ENCODE measurements around the gene FOSB. TPM values are rescaled to one million over a fixed set of nuclear protein-coding genes. Genes with fewer than 3 reads are reported as not detected.

The FOSB gene
- polyA plus RNA-seq, 4 donors = 0.89 to 82.1 (median 10.6) TPM

DNA sequence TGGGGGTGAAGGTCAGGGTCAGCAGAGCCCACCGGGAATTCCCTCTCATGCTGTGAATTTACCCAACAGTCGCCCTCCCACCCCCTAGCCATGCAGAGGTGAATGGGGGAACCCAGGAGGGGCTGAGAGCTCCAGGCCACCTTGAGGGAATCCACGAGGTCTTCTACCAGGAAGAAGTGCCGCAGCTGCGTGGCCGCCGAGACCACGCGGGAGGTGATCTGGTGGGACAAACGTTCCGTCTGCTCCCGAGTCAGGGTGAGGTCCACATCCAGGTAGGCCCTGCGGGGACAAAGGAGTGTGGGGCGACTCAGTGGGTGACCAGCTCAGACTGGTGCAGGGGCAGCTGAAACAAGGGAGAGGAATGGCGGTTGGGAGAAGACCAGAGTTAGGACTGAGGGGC is 20.9 kb downstream of the FOSB start:
- WGBS, 3 donors = 84 to 88% (median 84%) methylated on average over 15 of the region's 15 CpGs

DNA sequence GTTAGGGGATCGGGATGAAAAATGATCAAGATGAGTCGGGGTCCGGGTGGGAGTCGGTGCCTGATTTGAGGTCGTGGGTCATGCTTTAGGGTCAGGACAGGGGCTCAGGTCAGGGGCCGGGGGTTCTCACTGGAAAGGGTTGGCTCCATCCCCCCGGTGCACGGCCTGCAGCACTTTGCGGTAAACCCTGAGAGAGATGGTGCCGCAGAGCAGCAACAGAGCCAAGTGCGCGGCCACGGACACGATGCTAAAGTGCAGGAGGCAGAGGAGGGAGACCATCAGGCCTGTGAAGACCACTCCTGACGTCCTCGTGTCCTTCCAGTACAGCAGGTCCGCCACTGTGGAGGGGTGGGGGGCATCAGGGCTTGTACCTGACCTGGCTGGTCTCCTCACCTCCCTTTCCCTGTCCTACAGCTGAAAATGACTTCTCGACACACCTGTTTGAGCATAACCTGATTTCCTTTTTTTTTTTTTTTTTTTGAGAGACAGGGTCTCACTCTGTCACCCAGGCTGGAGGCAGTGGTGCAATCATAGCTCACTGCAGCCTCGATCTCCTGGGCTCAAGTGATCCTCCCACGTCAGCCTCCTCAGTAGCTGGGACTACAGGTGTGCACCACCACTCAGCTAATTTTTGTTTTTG is 21.5 kb downstream of the FOSB start:
- Histone ChIP-seq H3K9me3 (ENCODE audit: control insufficient read depth in 2 of 2, insufficient read depth in 1 of 2, low read depth in 1 of 2, low read length in 1 of 2) (no peaks in the 10 kb centered on the region), H3K36me3 (ENCODE audit: control insufficient read depth in 3 of 3, insufficient read depth in 2 of 3, low read depth in 1 of 3, low read length in 3 of 3) (peaks cover 0 to 4% (median 0%) of the 10 kb centered on the region in 3 donors), H3K27ac (ENCODE audit: low read depth in 1 of 3, low read length in 2 of 3) (no peak overlapping the region), H3K27me3 (ENCODE audit: control insufficient read depth in 3 of 3, insufficient read depth in 3 of 3, low read length in 3 of 3) (peaks cover 0 to 18% (median 0%) of the 10 kb centered on the region in 3 donors), H3K4me3 (ENCODE audit: low read depth in 1 of 3, low read length in 3 of 3) (no peak overlapping the region), H3K4me1 (ENCODE audit: control insufficient read depth in 3 of 3, insufficient read depth in 2 of 3, low read depth in 1 of 3, low read length in 2 of 3) (peaks cover 0 to 13% (median 0%) of the 10 kb centered on the region in 3 donors)
- WGBS, 3 donors = 75 to 89% (median 83%) methylated on average over 20 of the region's 20 CpGs
- no peak for FAIRE-seq
- DNase-seq = no peak

More for the DNA sequence above, 20.9 kb downstream of the FOSB start:
- H3K9me3 ChIP-seq (ENCODE audit: control insufficient read depth in 2 of 2, insufficient read depth in 1 of 2, low read depth in 1 of 2, low read length in 1 of 2) = no peaks in the 10 kb centered on the region
- peaks cover 0 to 4% (median 0%) of the 10 kb centered on the region in 3 donors for H3K36me3 ChIP-seq (ENCODE audit: control insufficient read depth in 3 of 3, insufficient read depth in 2 of 3, low read depth in 1 of 3, low read length in 3 of 3)
- H3K27ac ChIP-seq (ENCODE audit: low read depth in 1 of 3, low read length in 2 of 3) = no peak overlapping the region
- FAIRE-seq = no peak
- DNase-seq = no peak
- H3K27me3 ChIP-seq (ENCODE audit: control insufficient read depth in 3 of 3, insufficient read depth in 3 of 3, low read length in 3 of 3) = peaks cover 0 to 14% (median 0%) of the 10 kb centered on the region in 3 donors
- H3K4me3 ChIP-seq (ENCODE audit: low read depth in 1 of 3, low read length in 3 of 3) = no peak overlapping the region
- peaks cover 0 to 13% (median 0%) of the 10 kb centered on the region in 3 donors for H3K4me1 ChIP-seq (ENCODE audit: control insufficient read depth in 3 of 3, insufficient read depth in 2 of 3, low read depth in 1 of 3, low read length in 2 of 3)

DNA sequence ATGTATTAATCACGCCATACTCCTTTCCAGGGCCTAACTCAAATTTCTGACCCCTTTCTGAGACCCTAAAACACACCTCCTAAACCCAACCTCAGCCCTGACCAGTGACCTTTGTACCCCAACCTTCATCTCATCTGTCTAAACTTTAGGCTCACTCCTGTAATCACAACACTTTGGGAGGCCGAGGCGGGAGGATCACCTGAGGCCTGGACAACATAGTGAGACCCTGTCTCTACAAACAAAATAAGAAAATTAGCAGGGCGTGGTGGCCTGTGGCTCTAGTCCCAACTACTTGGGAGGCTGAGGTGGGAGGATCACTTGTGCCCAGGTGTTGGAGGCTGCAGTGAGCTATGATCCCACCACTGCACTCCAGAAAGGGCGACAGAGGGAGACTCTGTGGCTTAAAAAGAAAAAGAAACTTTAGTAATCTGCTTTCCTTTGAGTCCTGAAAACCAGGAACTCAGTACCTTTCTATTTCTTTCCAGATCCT is 24.4 kb downstream of the FOSB start:
- no peak for FAIRE-seq
- no peaks in the 10 kb centered on the region for H3K9me3 ChIP-seq (ENCODE audit: control insufficient read depth in 2 of 2, insufficient read depth in 1 of 2, low read depth in 1 of 2, low read length in 1 of 2)

DNA sequence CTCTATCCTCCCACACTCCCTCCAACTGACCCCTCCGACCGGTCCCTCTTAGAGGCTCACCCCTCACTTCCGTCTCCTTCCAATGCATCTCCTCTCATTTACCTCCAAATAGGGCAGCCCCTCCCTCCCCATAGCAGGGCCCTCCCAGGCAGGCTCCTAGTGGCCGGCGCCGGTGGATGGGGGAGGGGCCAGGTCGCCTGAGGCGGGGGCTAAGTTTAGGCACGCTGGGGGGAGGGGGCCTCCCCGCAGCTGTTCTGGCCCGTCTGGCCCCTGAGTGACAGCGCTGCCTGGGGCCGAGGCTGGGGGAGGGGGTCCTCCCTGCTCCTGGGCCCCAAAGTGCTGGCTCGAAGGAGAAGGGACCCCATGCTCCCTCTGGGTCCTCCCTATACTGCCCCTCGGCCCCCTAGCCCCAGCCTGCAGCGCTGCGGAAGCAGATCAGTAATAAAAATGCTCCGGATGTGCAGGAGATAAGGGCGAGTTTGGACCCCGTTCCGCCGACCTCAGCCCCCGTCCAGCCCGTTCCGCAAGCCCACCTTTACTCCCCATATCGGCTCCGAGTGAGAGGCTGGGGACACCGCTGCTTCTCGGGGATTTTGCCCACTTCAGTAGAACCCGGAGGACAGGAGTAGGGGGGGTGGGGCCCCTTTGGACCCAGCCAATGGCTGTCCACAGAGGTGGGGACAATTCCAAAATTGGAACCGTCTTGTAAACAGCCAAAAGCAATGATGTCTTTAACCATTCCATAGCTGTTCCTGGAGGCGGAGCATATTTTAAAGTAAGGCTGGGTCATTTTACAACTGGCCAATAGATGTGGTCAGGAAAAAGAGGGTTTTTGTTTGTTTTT is 25.1 kb downstream of the FOSB start:
- peaks cover 0 to 28% (median 8%) of the 10 kb centered on the region in 3 donors for H3K4me1 ChIP-seq (ENCODE audit: control insufficient read depth in 3 of 3, insufficient read depth in 2 of 3, low read depth in 1 of 3, low read length in 2 of 3)
- H3K9me3 ChIP-seq (ENCODE audit: control insufficient read depth in 2 of 2, insufficient read depth in 1 of 2, low read depth in 1 of 2, low read length in 1 of 2) = no peaks in the 10 kb centered on the region
- DNase-seq = peak in 1 of 2 donors; percentile 51
- WGBS, 3 donors = 5 to 13% (median 7%) methylated on average over 23 to 32 of the region's 32 CpGs
- no peak for FAIRE-seq
- peak overlapping the region; percentile 3 to 48 (median 26) for H3K4me3 ChIP-seq (ENCODE audit: low read depth in 1 of 3, low read length in 3 of 3)
- peaks cover 0 to 4% (median 0%) of the 10 kb centered on the region in 3 donors for H3K36me3 ChIP-seq (ENCODE audit: control insufficient read depth in 3 of 3, insufficient read depth in 2 of 3, low read depth in 1 of 3, low read length in 3 of 3)
- peak overlapping the region in 2 of 3 donors; percentile 19 to 71 for H3K27ac ChIP-seq (ENCODE audit: low read depth in 1 of 3, low read length in 2 of 3)
- H3K27me3 ChIP-seq (ENCODE audit: control insufficient read depth in 3 of 3, insufficient read depth in 3 of 3, low read length in 3 of 3) = peaks cover 0 to 49% (median 0%) of the 10 kb centered on the region in 3 donors

More for the DNA sequence above, 24.4 kb downstream of the FOSB start:
- peaks cover 0 to 23% (median 5%) of the 10 kb centered on the region in 3 donors for H3K4me1 ChIP-seq (ENCODE audit: control insufficient read depth in 3 of 3, insufficient read depth in 2 of 3, low read depth in 1 of 3, low read length in 2 of 3)
- peaks cover 0 to 43% (median 0%) of the 10 kb centered on the region in 3 donors for H3K27me3 ChIP-seq (ENCODE audit: control insufficient read depth in 3 of 3, insufficient read depth in 3 of 3, low read length in 3 of 3)
- DNase-seq = no peak
- peak overlapping the region in 1 of 3 donors; percentile 48 for H3K4me3 ChIP-seq (ENCODE audit: low read depth in 1 of 3, low read length in 3 of 3)
- H3K27ac ChIP-seq (ENCODE audit: low read depth in 1 of 3, low read length in 2 of 3) = no peak overlapping the region
- 81 to 93% (median 92%) methylated on average over 5 of the region's 5 CpGs for WGBS, 3 donors
- peaks cover 0 to 4% (median 0%) of the 10 kb centered on the region in 3 donors for H3K36me3 ChIP-seq (ENCODE audit: control insufficient read depth in 3 of 3, insufficient read depth in 2 of 3, low read depth in 1 of 3, low read length in 3 of 3)

DNA sequence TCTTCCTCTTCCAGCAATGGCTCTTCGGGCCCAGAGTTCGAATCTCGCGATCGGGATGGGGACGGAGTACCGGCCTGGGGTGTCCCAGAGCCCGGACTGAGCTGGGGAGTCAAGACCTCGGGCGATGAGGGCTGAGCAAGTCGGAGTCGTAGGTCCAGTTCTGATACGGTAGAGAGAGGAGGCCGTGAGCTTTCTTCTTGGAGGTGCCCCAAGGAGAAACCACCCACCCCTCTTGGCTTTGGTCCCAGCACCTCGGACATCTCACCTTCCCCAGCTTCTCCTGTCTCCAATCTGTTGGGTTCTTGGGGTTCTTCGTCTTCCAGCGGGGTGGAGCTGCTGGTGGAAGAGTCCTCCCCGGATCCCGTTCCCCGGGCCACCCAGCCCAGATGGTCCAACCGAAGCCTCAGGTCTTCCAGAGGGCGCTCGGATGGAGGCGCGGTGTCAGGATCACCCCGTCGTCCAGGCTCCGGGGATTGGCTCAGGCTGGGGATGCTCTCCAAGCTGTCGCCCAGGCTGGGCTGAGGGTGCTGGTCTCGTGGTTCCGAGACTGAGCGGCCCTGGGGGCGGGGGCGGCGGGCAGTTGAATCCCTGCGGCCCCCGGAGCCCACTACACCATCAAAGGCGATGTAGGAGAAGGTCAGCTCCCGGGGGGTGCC is 26.6 kb downstream of the FOSB start:
- WGBS, 3 donors = 86 to 94% (median 91%) methylated on average over 37 to 39 of the region's 39 CpGs
- Histone ChIP-seq H3K27me3 (ENCODE audit: control insufficient read depth in 3 of 3, insufficient read depth in 3 of 3, low read length in 3 of 3) (peaks cover 0 to 64% (median 0%) of the 10 kb centered on the region in 3 donors), H3K4me1 (ENCODE audit: control insufficient read depth in 3 of 3, insufficient read depth in 2 of 3, low read depth in 1 of 3, low read length in 2 of 3) (peaks cover 2 to 40% (median 15%) of the 10 kb centered on the region in 3 donors), H3K27ac (ENCODE audit: low read depth in 1 of 3, low read length in 2 of 3) (no peak overlapping the region), H3K9me3 (ENCODE audit: control insufficient read depth in 2 of 2, insufficient read depth in 1 of 2, low read depth in 1 of 2, low read length in 1 of 2) (peaks cover 0 to 4% of the 10 kb centered on the region in 2 donors), H3K4me3 (ENCODE audit: low read depth in 1 of 3, low read length in 3 of 3) (no peak overlapping the region), H3K36me3 (ENCODE audit: control insufficient read depth in 3 of 3, insufficient read depth in 2 of 3, low read depth in 1 of 3, low read length in 3 of 3) (no peaks in the 10 kb centered on the region)
- no peak for FAIRE-seq
- DNase-seq = no peak

DNA sequence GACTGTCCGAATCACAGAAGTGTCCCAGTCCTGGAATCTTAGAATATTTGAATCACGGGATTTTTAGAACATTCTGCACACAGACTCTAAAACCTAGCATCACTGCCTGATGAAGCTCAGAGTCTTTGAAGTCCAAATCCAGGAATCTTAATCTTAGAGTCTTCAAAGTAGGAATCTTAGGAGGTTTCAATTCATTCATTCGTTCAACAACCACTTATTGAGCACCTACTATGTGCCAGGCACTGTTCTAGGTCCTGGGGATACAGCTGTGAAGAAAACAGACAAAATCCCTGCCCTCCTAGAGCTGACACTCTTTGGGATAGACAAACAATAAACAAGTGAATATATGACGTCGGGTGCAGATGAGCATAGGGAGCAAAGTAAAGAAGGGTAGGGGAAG is 27.4 kb downstream of the FOSB start:
- Histone ChIP-seq H3K27me3 (ENCODE audit: control insufficient read depth in 3 of 3, insufficient read depth in 3 of 3, low read length in 3 of 3) (peaks cover 0 to 70% (median 0%) of the 10 kb centered on the region in 3 donors), H3K9me3 (ENCODE audit: control insufficient read depth in 2 of 2, insufficient read depth in 1 of 2, low read depth in 1 of 2, low read length in 1 of 2) (peaks cover 0 to 6% of the 10 kb centered on the region in 2 donors), H3K27ac (ENCODE audit: low read depth in 1 of 3, low read length in 2 of 3) (no peak overlapping the region), H3K36me3 (ENCODE audit: control insufficient read depth in 3 of 3, insufficient read depth in 2 of 3, low read depth in 1 of 3, low read length in 3 of 3) (no peaks in the 10 kb centered on the region), H3K4me1 (ENCODE audit: control insufficient read depth in 3 of 3, insufficient read depth in 2 of 3, low read depth in 1 of 3, low read length in 2 of 3) (peaks cover 6 to 41% (median 16%) of the 10 kb centered on the region in 3 donors), H3K4me3 (ENCODE audit: low read depth in 1 of 3, low read length in 3 of 3) (no peak overlapping the region)
- FAIRE-seq (no peak), DNase-seq (no peak)
- WGBS, 3 donors = 76 to 87% (median 82%) methylated on average over 5 of the region's 5 CpGs

- peaks cover 6 to 41% (median 16%) of the 10 kb centered on the region in 3 donors for H3K4me1 ChIP-seq (ENCODE audit: control insufficient read depth in 3 of 3, insufficient read depth in 2 of 3, low read depth in 1 of 3, low read length in 2 of 3)
- H3K27ac ChIP-seq (ENCODE audit: low read depth in 1 of 3, low read length in 2 of 3) = no peak overlapping the region
- H3K4me3 ChIP-seq (ENCODE audit: low read depth in 1 of 3, low read length in 3 of 3) = peak overlapping the region; percentile 52 to 60 (median 58)
- FAIRE-seq = no peak
- DNase-seq = peak; percentile 31 to 67
- 0 to 1% (median 1%) methylated on average over 40 to 54 of the region's 54 CpGs for WGBS, 3 donors
- H3K27me3 ChIP-seq (ENCODE audit: control insufficient read depth in 3 of 3, insufficient read depth in 3 of 3, low read length in 3 of 3) = peaks cover 0 to 77% (median 0%) of the 10 kb centered on the region in 3 donors
- no peaks in the 10 kb centered on the region for H3K36me3 ChIP-seq (ENCODE audit: control insufficient read depth in 3 of 3, insufficient read depth in 2 of 3, low read depth in 1 of 3, low read length in 3 of 3)
- H3K9me3 ChIP-seq (ENCODE audit: control insufficient read depth in 2 of 2, insufficient read depth in 1 of 2, low read depth in 1 of 2, low read length in 1 of 2) = peaks cover 0 to 6% of the 10 kb centered on the region in 2 donors
Observed at GRCh38 chr19:45496349-45496953, 28.7 kb downstream of the FOSB start.

All from small intestine (tissue), 7 donors.